ENCODE measurements around the gene EDC4.
A peak's percentile ranks its signal among the peaks of the same experiment; 100 is the strongest.

Gene EDC4

GRCh38 chr16:67878846-67879245 is 6.0 kb downstream of the EDC4 start:
- DNase-seq = no peak

GRCh38 chr16:67879462-67879861 is 6.6 kb downstream of the EDC4 start:
- DNase-seq = no peak

GRCh38 chr16:67879936-67880335 is 7.1 kb downstream of the EDC4 start:
- no peak for DNase-seq

- no peak for DNase-seq
Measured at GRCh38 chr16:67880584-67880983, 7.7 kb downstream of the EDC4 start.

- DNase-seq = no peak
Measured at GRCh38 chr16:67881621-67882161, 8.8 kb downstream of the EDC4 start.

DNA sequence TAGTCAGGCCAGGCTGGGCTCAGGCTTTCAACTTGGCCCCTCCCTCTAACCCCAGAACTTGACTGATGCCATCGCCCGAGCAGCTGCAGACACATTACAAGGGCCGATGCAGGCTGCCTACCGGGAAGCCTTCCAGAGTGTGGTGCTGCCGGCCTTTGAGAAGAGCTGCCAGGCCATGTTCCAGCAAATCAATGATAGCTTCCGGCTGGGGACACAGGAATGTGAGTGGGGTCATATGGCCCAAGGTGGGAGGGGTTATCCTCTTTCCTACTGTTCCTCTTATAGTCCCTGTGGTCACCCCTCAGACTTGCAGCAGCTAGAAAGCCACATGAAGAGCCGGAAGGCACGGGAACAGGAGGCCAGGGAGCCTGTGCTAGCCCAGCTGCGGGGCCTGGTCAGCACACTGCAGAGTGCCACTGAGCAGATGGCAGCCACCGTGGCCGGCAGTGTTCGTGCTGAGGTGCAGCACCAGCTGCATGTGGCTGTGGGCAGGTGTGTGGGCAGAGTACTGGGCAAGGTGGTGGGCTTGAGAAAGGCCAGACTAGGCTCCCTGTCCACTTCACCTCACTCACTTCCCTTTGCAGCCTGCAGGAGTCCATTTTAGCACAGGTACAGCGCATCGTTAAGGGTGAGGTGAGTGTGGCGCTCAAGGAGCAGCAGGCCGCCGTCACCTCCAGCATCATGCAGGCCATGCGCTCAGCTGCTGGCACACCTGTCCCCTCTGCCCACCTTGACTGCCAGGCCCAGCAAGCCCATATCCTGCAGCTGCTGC is 9.7 kb downstream of the EDC4 start:
- no peak for DNase-seq

DNA sequence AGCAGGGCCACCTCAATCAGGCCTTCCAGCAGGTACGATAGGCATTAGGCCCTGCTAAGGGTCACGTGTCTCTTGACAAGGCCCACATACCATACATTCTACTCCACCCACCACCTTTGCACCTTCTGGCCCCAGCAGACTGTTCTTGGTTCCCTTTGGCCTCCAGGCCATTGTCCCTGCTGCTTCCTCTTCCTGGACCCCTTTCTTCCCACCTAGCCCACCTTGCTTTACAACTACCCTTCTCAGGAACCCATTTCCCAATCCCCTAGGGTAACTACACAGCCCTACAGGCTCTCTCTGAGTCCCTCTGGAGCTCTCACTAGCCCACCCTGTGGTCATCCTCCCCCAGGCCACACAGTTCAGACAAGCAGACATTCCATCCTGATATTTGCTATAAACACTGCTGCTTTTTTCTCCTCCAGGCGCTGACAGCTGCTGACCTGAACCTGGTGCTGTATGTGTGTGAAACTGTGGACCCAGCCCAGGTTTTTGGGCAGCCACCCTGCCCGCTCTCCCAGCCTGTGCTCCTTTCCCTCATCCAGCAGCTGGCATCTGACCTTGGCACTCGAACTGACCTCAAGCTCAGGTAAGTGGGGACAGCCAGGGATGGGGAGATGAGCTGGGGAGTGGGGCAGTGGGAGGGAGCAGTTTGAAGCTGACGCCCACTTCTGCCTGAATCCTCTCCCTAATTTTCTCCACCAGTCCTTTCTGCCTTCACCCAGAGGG is 10.5 kb downstream of the EDC4 start:
- DNase-seq = no peak

GRCh38 chr16:67883872-67884261 is 11.0 kb downstream of the EDC4 start:
- DNase-seq = peak; percentile 74

- DNase-seq = no peak
Measured at GRCh38 chr16:67884684-67885083, 11.8 kb downstream of the EDC4 start, which contains the start of gene NRN1L. TSS of gene NRN1L (plus strand) at chr16:67884885. CDS start at chr16:67884904, 19 bp downstream.

GRCh38 chr16:67885545-67885944 is 12.7 kb downstream of the EDC4 start:
- DNase-seq = no peak

- no peak for DNase-seq
Measured at GRCh38 chr16:67885976-67886375, 13.1 kb downstream of the EDC4 start.

DNA sequence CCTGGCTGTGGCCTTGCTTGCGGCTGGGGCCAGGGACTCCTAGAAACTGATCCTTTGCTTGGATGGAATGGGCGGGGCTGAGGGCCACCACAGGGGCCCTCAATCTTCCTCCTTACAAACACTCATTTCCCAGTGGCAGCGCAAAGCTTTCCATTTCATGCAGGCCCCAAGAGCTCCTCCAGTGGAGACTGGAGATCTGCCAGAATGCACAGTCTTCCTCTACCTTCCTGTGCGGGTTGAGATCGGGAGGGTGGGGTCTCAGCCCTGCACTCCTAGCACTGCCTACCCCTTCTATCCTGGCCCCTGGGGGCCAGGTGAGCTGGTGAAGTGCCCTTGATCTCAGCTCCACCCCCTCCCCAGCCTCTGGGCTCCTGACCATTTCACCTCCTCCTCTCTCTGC is 13.5 kb downstream of the EDC4 start:
- DNase-seq = no peak

DNA sequence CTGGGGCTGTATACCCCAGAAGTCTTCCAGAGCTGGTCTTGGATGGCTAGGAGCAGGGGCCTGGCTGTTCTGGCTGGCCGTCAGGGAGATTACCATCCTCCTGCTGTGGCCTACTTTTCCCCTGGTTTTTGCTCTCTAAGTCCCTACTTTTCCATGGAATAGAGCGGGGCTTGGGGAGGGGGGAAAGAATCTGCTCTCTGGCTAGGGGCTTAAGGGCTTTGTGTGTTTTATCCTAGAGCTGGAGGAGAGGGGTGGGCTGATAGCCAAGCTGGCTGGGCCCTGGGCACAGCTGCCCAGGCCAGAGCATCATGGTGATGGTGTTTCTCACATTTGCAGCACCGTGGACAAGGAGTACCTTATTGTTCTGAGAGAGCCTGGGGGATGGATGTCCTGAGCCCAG is 15.5 kb downstream of the EDC4 start:
- no peak for DNase-seq

DNA sequence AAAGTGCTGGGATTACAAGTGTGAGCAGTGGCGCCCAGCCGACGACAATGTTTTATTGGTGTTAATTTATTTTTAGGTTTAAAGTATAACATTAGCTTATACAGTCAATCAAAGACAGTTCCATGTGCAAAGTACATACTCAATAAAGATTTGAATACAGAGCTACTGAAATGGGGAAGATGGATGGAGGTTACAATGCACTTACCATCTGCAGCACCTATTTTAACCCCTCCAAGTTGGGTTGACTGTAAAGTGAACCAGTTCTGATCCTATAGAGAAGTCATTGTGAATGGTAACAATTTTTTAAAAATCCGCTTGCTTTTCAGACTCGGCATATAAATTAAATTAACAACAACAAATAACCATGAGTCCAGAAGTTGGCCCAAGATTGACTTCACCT is 19.5 kb downstream of the EDC4 start:
- no peak for DNase-seq

GRCh38 chr16:67892899-67893742 is 20.3 kb downstream of the EDC4 start, which contains the start of gene PSKH1:
TSS of gene PSKH1 (plus strand) at chr16:67893254. CDS start at chr16:67908750, 15,496 bp downstream.
- DNase-seq = peak; percentile 94

- no peak for DNase-seq
Measured at GRCh38 chr16:67893743-67894399, 21.0 kb downstream of the EDC4 start.

DNA sequence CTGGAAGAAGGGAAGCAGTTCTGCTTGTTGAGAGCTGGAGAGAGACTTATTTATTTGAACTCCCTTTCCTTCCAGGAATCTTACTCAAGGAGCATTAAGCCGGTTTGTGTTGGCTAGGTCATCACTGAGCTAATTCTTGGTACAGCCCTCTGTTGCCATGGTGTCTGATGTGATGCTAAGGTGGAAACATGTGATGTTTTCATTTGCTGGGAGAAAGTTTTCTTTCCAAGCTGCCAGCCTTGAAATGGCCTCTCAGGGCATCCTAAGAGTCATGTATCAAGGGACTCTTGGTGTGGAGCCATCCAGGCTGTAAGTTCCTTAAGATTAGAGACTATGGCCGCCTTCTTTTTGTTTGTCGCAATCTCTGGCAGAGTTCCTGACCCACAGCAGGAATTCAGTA is 24.4 kb downstream of the EDC4 start:
- DNase-seq = no peak

DNA sequence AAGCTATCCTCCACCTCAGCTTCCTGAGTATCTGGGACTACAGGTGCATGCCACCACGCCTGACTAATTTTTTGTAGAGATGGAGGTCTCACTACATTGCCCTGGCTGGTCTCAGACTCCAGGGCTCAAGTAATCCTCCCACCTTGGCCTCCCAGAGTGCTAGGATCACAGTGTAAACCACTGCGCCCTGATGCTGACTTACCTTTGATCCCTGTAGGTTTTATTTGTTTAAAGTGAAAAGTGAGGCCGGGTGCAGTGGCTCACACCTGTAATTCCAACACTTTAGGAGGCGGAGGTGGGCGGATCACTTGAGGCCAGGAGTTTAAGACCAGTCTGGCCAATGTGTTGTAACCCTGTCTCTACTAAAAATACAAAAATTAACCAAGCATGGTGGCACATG is 28.9 kb downstream of the EDC4 start:
- no peak for DNase-seq

DNA sequence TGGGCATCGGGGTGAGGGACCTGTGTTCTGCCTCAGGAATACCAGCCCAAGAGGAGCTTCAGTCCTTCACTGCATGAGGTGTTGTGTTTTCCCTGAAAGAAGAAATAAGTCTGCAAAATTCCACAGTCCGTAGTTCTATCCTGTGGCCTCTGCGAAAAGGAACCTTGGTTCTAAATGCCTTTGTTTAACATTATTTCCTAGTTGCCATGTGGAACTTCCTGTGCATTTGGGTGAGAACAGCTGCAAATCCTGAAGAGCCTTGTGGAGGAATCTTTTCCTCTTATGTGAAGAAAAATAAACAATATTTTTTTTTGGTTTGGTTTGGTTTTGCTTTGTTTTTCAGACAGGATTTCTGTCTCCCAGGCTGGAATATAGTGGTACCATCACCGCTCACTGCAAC is 30.0 kb downstream of the EDC4 start:
- no peak for DNase-seq

DNA sequence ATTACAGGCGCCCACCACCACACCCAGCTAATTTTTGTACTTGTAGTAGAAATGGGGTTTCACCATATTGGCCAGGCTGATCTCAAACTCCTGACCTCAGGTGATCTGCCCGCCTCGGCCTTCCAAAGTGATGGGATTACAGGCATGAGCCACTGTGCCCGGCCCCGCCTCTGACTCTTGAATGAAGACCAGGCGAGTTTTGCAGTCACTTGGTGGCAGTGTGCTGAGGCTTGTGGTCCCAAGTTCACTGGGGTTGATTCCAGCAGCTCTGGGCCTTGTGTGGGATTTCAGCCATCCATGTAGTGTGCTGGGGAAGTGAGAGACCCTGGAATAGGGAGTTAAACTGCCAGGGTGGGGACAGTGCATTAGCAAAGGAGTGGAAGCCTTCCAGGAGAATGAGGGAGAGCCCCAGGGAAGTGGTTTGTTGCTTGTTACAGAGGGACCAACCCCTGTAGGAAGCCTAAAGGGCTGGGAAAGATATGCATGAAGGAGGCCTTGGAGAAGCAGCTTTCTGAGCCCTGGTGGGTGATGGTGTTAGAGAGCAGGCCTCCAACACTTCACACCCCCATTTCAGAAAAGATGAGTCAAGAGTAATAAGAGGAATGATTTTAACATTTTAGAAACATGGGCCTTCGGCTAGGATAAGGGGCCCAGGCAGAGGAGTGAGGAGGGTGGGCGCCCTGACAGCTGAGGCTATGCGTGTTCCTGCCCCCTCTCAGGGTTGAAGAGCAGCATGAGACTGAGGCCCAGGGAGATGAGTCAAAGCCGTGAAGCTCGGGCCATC is 34.7 kb downstream of the EDC4 start:
- DNase-seq = no peak

GRCh38 chr16:67909056-67909742 is 36.3 kb downstream of the EDC4 start:
- DNase-seq = no peak

Measured in CD4-positive, alpha-beta T cell treated with Interleukin-17A for 1 hour (primary cell).